HG03045 (cell line): ENCODE measurements around the gene MAEA.
A peak's percentile ranks its signal among the peaks of the same experiment; 100 is the strongest.

Experiments
- ATAC-seq: cut with Tn5 transposase; IDR thresholded peaks from one replicate; pipeline ENCODE4 v1.9.1; 2021; ENCODE audit warnings: mild to moderate bottlenecking, moderate library complexity; ENCODE audit not compliant: unreplicated experiment

Gene MAEA

GRCh38 chr4:1249731-1250526 lies 39.8 kb upstream of the MAEA start:
- peak; percentile 4 for ATAC-seq

GRCh38 chr4:1250527-1250812 lies 39.2 kb upstream of the MAEA start:
- ATAC-seq = no peak

DNA sequence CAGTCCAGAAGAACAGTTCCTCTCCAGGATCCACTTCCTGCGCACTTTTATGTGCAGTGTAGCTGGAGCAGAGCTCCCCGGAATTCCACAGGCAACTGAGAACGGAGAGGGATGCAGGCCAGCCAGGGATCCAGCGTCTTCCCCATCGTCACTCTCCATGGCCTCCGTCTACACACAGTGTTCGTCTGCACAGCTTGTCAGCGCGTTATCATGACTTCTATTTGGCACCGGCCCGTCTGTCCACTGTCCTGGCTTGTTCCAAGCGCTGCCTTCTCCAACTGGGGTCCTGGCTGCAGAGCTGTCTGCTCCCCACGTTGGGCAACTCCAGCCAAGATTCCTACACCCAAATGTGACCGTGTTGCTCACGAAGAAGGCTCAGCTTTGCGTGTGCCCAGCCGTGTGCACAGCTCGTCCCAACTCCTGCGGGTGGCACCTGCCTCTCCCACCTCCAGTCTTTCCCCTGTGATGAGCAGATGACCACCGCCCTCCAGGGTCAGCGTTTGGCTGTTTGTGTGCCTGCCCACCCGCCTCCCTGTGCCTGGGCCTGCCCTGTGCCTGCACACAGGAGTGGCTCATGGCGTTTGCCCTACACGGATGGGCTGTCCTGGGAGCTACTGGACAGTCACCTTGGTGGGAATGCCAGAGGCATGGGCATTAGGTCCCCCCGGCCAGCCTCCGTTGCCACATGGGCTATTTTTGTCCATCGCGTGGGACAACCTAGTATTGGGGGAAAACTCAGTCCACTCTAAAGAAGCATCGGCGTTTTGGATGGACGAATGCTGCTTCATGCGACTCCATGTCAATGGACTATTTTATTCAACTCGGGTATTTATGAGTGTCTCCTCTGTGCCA lies 38.5 kb upstream of the MAEA start:
- ATAC-seq = no peak

DNA sequence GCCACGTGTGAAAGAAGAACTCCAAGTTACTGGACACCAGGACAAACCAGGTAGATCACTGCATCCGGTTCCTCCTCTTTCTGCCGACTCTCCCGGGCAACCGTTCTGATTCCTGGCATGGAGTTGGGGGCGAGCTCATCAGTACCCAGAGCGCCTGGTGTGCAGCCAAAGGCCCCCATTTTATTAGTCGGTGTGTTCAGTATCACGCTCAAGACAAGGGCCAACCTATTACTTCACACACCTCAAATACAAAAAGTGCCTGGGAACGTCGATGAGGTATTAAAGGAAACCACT lies 38.0 kb upstream of the MAEA start:
- no peak for ATAC-seq

- ATAC-seq = no peak
These were observed 36.7 kb upstream of the MAEA start for GRCh38 chr4:1252928-1253492.

DNA sequence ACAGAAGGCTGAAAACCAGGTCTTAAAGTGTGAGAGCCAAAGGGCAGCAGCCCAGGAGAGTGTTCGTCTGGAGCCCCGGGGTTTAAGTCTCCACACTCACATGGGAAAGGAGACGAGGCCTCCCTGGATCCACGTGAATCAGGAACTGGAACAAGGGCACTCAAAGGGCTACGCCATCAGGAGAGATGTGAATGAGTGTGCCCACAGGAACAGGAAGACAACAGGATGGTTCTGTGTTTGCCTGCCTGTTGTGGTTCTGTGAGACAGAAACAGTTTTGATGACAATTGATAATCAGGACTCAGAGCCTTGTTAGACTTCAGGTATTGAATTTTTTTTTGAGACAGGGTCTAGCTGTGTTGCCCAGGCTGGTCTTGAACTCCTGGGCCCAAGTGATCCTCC lies 35.9 kb upstream of the MAEA start:
- ATAC-seq = no peak

GRCh38 chr4:1255151-1255550 lies 34.5 kb upstream of the MAEA start:
- ATAC-seq = no peak

DNA sequence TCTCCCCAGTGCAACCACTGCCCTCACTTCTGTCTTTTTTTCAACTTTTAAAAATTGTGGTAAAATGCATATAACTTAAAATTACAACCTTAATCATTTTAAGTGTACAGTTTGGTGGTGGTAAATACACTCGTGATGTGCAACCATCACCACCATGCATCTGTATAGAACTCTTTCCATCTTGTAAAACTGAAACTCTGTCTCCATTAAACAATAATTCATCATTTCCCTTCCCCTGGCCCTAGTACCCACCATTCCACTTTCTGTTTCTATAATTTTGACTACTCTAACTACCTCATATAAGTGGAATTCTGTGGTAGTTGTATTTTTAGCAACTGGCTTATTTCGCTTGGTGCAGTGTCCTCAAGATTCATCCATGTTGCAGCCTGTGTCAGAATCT lies 34.0 kb upstream of the MAEA start:
- ATAC-seq = no peak

GRCh38 chr4:1258457-1258856 lies 31.2 kb upstream of the MAEA start:
- no peak for ATAC-seq

GRCh38 chr4:1259966-1260365 lies 29.7 kb upstream of the MAEA start:
- ATAC-seq = no peak

DNA sequence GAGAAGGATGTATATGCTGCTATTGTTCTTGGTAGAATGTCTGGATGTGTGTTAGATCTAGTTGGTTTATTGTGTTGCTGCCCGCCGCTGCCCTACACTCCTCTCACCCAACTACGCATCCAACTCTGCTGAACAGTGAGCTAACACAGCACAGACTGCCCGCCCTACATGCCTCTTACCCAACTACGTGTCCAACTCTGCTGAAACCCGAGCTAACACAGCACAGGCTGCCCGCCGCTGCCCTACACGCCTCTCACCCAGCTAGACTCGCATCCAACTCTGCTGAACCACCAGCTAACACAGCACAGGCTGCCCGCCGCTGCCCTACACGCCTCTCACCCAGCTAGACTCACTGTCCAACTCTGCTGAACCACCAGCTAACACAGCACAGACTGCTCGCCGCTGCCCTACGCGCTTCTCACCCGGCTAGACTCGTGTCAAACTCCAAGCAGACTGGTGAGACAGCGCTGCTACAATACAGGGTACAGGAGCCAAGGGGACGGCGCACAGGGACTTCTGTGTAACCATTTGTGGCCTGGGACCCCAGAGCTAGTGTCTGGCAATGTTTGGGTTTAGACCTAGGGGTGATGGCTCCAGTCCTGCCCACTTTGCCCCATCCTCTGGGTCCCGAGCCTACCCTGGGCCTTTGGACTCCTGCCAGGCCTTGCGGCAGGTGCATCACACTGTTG lies 29.1 kb upstream of the MAEA start:
- ATAC-seq = no peak

DNA sequence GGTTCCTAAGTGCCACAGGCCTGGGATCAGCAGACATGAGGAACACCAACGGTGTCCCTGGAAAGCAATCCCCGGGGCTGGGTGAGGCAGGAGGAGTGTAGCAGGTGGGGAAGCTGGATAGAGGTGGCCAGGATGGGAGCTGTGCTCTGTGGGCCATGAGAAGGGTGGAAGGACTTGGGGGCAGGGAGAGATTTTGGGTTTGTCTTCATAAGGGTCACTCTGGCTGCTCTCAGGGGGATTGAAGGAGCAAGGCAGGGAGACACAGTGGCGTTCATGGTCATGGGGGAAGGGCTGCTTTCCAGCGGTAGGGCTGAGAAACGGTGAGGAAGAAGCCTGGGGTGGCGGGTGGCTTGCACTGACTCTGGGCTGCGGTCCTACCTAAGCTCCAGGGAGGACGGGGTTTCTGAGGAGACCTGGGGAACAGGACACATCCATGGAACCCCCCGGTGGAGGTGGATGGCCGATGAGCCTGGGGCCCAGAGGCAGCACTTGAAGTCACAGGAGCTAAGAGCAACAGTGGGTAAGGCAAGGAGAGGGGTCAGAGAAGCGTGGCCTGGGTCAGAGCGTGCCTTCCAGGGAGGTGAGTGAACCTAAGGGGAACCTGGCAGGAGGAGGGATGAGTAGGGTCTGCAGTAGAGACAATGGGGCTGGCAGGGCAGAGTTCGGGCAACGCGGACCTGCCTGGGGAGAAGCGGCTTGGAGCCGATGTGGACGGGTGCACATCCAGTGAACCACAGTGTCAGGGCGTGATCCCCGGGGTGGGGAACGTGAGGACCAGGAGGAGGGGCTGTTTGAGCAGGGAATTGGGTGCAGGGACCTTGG lies 28.4 kb upstream of the MAEA start:
- no peak for ATAC-seq

DNA sequence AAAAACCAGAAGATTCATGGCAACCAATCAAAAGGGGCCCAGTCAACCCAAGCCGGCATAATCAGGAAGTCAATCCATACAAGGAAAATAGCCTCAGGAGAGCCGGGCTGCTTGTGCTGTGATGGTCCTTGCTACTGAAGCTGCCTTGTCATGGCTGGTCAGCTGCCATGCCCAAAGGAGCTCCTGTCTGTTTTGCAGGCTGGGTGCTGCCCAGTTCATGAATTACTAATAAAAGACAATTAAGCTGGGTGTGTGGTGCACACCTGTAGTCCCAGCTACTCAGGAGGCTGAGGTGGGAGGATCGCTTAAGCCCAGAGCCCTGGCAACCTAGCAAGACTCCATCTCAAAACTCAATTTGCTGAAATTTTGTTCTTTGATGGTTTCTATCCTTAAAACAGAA lies 24.7 kb upstream of the MAEA start:
- no peak for ATAC-seq

DNA sequence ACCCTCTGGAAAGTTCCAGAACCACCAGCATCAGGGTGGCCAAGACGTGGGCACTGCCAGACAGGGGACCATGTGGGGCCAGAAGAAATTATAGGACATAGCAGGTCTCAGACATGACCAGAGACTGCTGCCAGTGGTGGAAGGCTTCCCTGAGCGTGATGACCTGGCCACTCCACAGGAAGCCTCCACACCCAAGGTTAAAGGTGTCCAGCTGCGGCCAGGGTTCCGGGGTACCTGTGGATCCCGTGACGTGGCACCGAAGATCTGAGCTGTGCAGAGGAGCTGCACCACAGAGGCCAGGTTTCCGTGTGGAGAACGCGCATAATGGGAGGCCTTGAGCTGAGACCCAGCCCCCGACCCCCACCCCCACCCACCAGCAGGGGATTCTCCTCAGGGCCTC lies 24.3 kb upstream of the MAEA start:
- no peak for ATAC-seq

DNA sequence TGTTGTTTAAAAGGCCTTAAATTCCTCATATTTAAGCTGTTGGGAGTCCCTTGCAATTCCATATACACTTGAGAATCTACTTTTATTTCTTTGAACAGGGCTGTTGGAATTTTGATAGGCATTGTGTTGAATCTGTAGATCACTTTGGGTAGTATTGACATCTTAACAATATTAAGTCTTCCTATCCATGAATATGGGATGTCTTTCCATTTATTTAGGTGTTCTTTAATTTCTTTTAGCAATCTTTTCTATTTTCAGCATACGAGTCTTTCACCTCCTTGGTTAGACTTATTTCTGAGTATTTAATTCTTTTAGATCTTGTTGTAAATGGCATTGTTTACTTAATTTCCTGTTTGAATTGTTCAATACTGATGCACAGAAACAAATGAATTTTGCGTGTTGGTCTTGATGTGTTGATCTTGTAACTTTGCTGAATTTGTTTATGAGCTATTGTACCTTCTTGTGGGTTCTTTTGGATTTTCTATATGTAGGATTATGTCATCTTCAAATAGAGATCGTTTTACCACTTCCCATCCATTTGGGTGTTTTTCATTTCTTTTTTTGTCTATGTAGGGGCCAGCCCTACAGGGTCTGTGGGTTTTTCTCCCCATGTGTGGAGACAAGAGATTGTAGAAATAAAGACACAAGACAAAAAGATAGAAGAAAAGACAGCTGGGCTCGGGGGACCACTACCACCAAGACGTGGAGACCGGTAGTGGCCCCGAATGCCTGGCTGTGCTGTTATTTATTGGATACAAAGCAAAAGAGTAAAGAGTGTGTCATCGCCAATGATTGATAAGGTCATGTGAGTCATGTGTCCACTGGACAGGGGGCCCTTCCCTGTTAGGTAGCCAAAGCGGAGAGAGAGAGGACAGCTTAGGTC lies 22.6 kb upstream of the MAEA start:
- no peak for ATAC-seq

- ATAC-seq = no peak
These were observed 20.5 kb upstream of the MAEA start for GRCh38 chr4:1269209-1269608.

DNA sequence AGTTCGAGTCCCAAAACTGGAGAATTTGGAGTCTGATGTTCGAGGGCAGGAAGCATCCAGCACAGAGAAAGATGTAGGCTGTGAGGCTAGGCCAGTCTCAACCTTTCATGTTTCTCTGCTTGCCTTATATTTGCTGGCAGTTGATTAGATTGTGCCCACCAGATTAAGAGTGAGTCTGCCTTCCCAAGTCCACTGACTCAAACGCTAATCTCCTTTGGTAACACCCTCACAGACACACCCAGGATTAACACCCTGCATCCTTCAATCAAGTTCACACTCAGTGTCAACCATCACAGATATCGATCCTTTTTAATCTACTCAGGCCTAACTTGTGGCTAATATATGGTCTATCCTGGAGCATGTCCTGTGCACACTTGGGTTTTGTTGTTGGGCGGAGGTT lies 18.0 kb upstream of the MAEA start:
- ATAC-seq = no peak

DNA sequence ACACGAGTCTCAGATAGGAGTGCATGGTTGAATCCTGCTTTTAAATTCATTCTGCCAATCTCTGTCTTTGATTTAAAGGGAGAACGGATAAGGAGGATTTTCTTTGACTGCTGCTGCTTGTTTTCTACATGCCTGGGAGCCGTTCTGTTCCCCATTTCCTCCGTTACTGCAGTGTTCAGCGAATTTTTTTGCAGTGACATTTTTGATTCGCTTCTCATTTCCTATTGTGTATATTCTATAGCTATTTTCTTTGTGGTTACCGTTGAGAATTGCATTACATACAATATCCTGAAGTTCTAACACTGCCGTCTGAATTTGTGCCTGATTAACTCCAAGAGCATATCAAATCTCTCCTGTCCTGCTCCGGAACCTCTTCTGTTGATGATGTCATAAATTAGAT lies 14.8 kb upstream of the MAEA start:
- ATAC-seq = no peak

- ATAC-seq = no peak
These were observed 12.7 kb upstream of the MAEA start for GRCh38 chr4:1276984-1277383.
